GM12878 (cell line): ENCODE results near the gene UGT8. TPM values are rescaled to one million over a fixed set of nuclear protein-coding genes. Genes with fewer than 3 reads are reported as not detected.

ENCODE experiments used
- ATAC-seq: fragments of 200-7000 bp; cut with Tn5 transposase; 3 replicates; pipeline ENCODE4 v1.9.1; 2020; ENCODE audit warnings: mild to moderate bottlenecking, moderate library complexity
- BruUV-seq: library from RNA; stranded (reverse); fragments of 400-500 nt; replicated peaks from 2 replicates; lab custom pipeline; 2021; lab: Mats Ljungman, UMichigan
- CTCF ChIA-PET: fragments of 300-600 bp; sonication (Branson Sonifier 250); formaldehyde crosslinking; extraction: SDS; loops from one replicate; lab custom pipeline; 2021; ENCODE audit warnings: inconsistent platforms; lab: Yijun Ruan, JAX
- POLR2A ChIA-PET: fragments of 350-600 bp; formaldehyde crosslinking; extraction: SDS; loops from one replicate; lab custom pipeline; 2021; ENCODE audit warnings: inconsistent platforms; lab: Charles Lee
- RAD21 ChIA-PET: fragments of 300-600 bp; sonication (Branson Sonifier 250); formaldehyde crosslinking; loops from one replicate; lab custom pipeline; 2023; ENCODE audit warnings: antibody characterized with exemption; ENCODE audit not compliant: unreplicated experiment; lab: Charles Lee
- SMC1A ChIA-PET: fragments of 300-600 bp; sonication (Branson Sonifier 250); formaldehyde crosslinking; loops from one replicate; lab custom pipeline; 2023; ENCODE audit not compliant: unreplicated experiment, uncharacterized antibody; lab: Charles Lee
- DNase-seq: peaks from one replicate; pipeline ENCODE4 v3.0.0-alpha.2; 2011; ENCODE audit warnings: low read depth, low spot score
- FAIRE-seq: peaks from 3 replicates; lab custom pipeline; 2011; peaks lifted over from hg19 to GRCh38; lab: Jason Lieb, UNC
- H2AFZ ChIP-seq: 2 replicates; pipeline ENCODE4 v1.6.0; 2011; ENCODE audit warnings: low read depth, low read length, control low read depth; ENCODE audit not compliant: control insufficient read depth
- H3K27ac ChIP-seq: 2 replicates; pipeline ENCODE4 v1.5.1; 2011; ENCODE audit warnings: control low read depth; ENCODE audit not compliant: control insufficient read depth, insufficient read depth
- H3K27me3 ChIP-seq, 2 experiments: replicated peaks in 1 of 2; 2 replicates each; pipeline versions ENCODE4 v1.6.0 to v1.6.1; 2011; ENCODE audit warnings: low read length in 1 of 2; ENCODE audit not compliant: control insufficient read depth in 2 of 2, insufficient read depth in 2 of 2
- H3K36me3 ChIP-seq, 2 experiments: 2 replicates each; pipeline ENCODE4 v1.5.1; 2011; ENCODE audit warnings: low read length in 1 of 2; ENCODE audit not compliant: control insufficient read depth in 2 of 2, insufficient read depth in 2 of 2
- H3K4me1 ChIP-seq: 2 replicates; pipeline ENCODE4 v1.6.1; 2011; ENCODE audit warnings: mild to moderate bottlenecking, low read length, moderate library complexity, mixed read lengths; ENCODE audit not compliant: control insufficient read depth, insufficient read depth
- H3K4me2 ChIP-seq: 2 replicates; pipeline ENCODE4 v1.6.0; 2011; ENCODE audit warnings: control low read depth; ENCODE audit not compliant: control insufficient read depth, insufficient read depth
- H3K4me3 ChIP-seq: fragments of 200-600 bp; sonication (generic); 2 replicates; pipeline ENCODE4 v1.5.1; 2016
- H3K79me2 ChIP-seq: 2 replicates; pipeline ENCODE4 v1.6.0; 2011; ENCODE audit warnings: low read length; ENCODE audit not compliant: control insufficient read depth, insufficient read depth
- H3K9ac ChIP-seq: 2 replicates; pipeline ENCODE4 v1.8.0; 2011; ENCODE audit warnings: low read length, control low read depth, mixed read lengths; ENCODE audit not compliant: control insufficient read depth, insufficient read depth
- H3K9me3 ChIP-seq: replicated peaks from 3 replicates; pipeline ENCODE4 v1.5.1; 2011; ENCODE audit warnings: mild to moderate bottlenecking, low read length; ENCODE audit not compliant: control insufficient read depth, insufficient read depth
- H4K20me1 ChIP-seq: 2 replicates; pipeline ENCODE4 v1.6.0; 2011; ENCODE audit not compliant: control insufficient read depth, insufficient read depth
- BMI1 ChIP-seq: fragments of 450-650 bp; IDR thresholded peaks from 2 replicates; pipeline ENCODE4 v1.6.1; 2016; ENCODE audit warnings: mild to moderate bottlenecking, moderate library complexity, borderline replicate concordance
- CEBPB ChIP-seq, 2 experiments: fragments of 150-350 bp in 1 of 2; IDR thresholded peaks; 2 replicates each; pipeline ENCODE4 v1.6.1; 2012 to 2014; ENCODE audit warnings: low read depth in 2 of 2, low read length in 2 of 2, borderline replicate concordance in 1 of 2, inconsistent platforms in 1 of 2
- EP300 ChIP-seq, 2 experiments: fragments of 150-350 bp in 1 of 2; IDR thresholded peaks; 2 replicates each; pipeline ENCODE4 v1.6.1; 2011 to 2012; ENCODE audit warnings: low read depth in 2 of 2, low read length in 2 of 2, borderline replicate concordance in 1 of 2, improper control_type of control experiment in 1 of 2, inconsistent platforms in 1 of 2; ENCODE audit not compliant: control insufficient read depth in 1 of 2
- GATAD2B ChIP-seq: fragments of 450-650 bp; conservative IDR thresholded peaks from 2 replicates; pipeline ENCODE4 v1.6.1; 2017; ENCODE audit warnings: low read depth, mild to moderate bottlenecking, moderate library complexity
- KAT2A ChIP-seq: conservative IDR thresholded peaks from 2 replicates; pipeline ENCODE4 v1.6.1; 2011; ENCODE audit warnings: low read depth, low read length; ENCODE audit not compliant: control insufficient read depth
- MEF2B ChIP-seq: fragments of 450-650 bp; IDR thresholded peaks from 2 replicates; pipeline ENCODE4 v1.6.1; 2018; ENCODE audit warnings: mild to moderate bottlenecking, moderate library complexity; ENCODE audit not compliant: partially characterized antibody, poor library complexity, severe bottlenecking
- MYC ChIP-seq: IDR thresholded peaks from 2 replicates; pipeline ENCODE4 v1.6.1; 2011; ENCODE audit warnings: mild to moderate bottlenecking, low read length, moderate library complexity, inconsistent platforms; ENCODE audit not compliant: insufficient read depth, insufficient replicate concordance, insufficient read length, severe bottlenecking
- NBN ChIP-seq: fragments of 450-650 bp; IDR thresholded peaks from 2 replicates; pipeline ENCODE4 v1.6.1; 2016
- RCOR1 ChIP-seq: conservative IDR thresholded peaks from 2 replicates; pipeline ENCODE4 v1.6.1; 2012; ENCODE audit warnings: low read depth, low read length, improper control_type of control experiment
- WGBS: methylation state at CpG from one replicate; pipeline ENCODE4 v1.1.6; 2016; ENCODE audit warnings: low lambda C conversion rate; ENCODE audit not compliant: insufficient replicate concordance, insufficient coverage; ENCODE audit errors: missing lambda C conversion rate; 5-methylcytosine and 5-hydroxymethylcytosine counted together
- in situ Hi-C: fragments of 300-500 bp; cut with MboI; formaldehyde crosslinking; loops from 9 replicates; pipeline ENCODE4 v1.14.3; 2018; ENCODE audit warnings: mixed read lengths
- intact Hi-C: fragments of 100-400 bp; cut with micrococcal nuclease; formaldehyde crosslinking; loops from one replicate; pipeline ENCODE4 v1.14.2; 2022; ENCODE audit not compliant: unreplicated experiment
- polyA plus RNA-seq, 11 experiments: library from polyadenylated mRNA; depleted of rRNA in 4 of 11; unstranded in 6 of 11; stranded (reverse) in 5 of 11; fragments of >200 nt; fragmentation: Nextera tagmentation in 4 of 11; fragmentation: Illumina TruSeq in 1 of 11; extraction: Ambion mirVana in 4 of 11; extraction: Trizol in 1 of 11; gene quantifications; 1 replicate in 1 of 11; 2 replicates in 10 of 11; pipeline versions ENCODE4 v1.2.1 to v1.2.3, GENCODE V29; 2011 to 2016; ENCODE audit warnings: inconsistent platforms in 2 of 11, missing spikeins in 2 of 11, low read depth in 1 of 11
- total RNA-seq, 4 experiments: library from RNA; depleted of rRNA in 3 of 4; stranded (reverse); fragments of >200 nt in 3 of 4; fragmentation: Illumina TruSeq in 1 of 4; extraction: Trizol in 1 of 4; gene quantifications; 2 replicates each; pipeline versions ENCODE4 v1.2.1 to v1.2.3, GENCODE V29; 2013 to 2021
- TF ChIP-seq, protein P1 (sequence below): fragments of 450-650 bp; IDR thresholded peaks from 2 replicates; pipeline ENCODE4 v1.6.1; 2017; ENCODE audit warnings: mild to moderate bottlenecking

The UGT8 gene
- total and polyA plus RNA-seq, 10 of the 15 experiments (the other 5 are each of a cell fraction or from before 2014, with no cell fraction given), result 0.16 to 1.1 (median 0.49) TPM

DNA sequence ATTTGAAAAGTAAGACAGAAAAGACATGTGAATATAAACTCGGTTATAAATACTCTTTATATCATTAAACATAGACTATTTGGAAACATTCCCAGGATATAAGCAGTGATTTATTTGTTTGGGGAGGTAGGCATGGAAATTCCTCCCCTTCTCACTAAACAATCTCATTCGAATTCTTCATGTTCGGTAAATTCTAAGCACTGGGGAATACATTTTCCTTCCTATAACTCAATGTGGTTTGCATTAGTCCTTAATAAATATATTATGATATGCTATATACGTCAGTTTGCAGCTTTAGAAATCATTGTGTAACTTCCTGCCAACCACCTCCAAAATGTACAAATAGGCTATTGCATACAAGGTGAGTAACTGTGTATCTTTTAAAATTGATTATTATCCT is 99.6 kb downstream of the UGT8 start:
- Histone ChIP-seq H3K4me3 (no peak overlapping the region), H2AFZ (no peak overlapping the region), H3K9me3 (no peaks in the 10 kb centered on the region), H3K79me2 (no peaks in the 10 kb centered on the region), H3K4me1 (no peaks in the 10 kb centered on the region), H3K27me3 (no peaks in the 10 kb centered on the region; a peak in 1 of 4 replicates), H3K36me3 (no peaks in the 10 kb centered on the region), H4K20me1 (no peaks in the 10 kb centered on the region), H3K4me2 (no peak overlapping the region), H3K9ac (no peak overlapping the region), H3K27ac (no peak overlapping the region)
- in situ Hi-C loops (loop anchor here (10.0 to 25.0 kb wide), 2 partner anchors 303 to 1311 kb away; no protein-coding TSS in a partner anchor), intact Hi-C loops (loop anchor here (5.0 to 10.0 kb wide), 3 partner anchors 563 to 1306 kb away; no protein-coding TSS in a partner anchor)
- RAD21 ChIA-PET, result interaction anchor here (1.4 kb wide), 1 partner anchor 310 kb away, joined by 6 read pairs; no protein-coding TSS in a partner anchor
- TF ChIP-seq MEF2B (no peak), EP300 (IDR thresholded peaks at IDR 0.05; ENCODE audit: borderline replicate concordance in 1 of 2, control insufficient read depth in 1 of 2, low read depth in 2 of 2, low read length in 2 of 2) (no peak), CEBPB (IDR thresholded peaks at IDR 0.05; ENCODE audit: borderline replicate concordance in 1 of 2, low read depth in 2 of 2, low read length in 2 of 2) (no peak), RCOR1 (no peak), BMI1 (no peak), KAT2A (no peak), MYC (no peak), GATAD2B (no peak), NBN (no peak)
- TF ChIP-seq, protein P1, sequence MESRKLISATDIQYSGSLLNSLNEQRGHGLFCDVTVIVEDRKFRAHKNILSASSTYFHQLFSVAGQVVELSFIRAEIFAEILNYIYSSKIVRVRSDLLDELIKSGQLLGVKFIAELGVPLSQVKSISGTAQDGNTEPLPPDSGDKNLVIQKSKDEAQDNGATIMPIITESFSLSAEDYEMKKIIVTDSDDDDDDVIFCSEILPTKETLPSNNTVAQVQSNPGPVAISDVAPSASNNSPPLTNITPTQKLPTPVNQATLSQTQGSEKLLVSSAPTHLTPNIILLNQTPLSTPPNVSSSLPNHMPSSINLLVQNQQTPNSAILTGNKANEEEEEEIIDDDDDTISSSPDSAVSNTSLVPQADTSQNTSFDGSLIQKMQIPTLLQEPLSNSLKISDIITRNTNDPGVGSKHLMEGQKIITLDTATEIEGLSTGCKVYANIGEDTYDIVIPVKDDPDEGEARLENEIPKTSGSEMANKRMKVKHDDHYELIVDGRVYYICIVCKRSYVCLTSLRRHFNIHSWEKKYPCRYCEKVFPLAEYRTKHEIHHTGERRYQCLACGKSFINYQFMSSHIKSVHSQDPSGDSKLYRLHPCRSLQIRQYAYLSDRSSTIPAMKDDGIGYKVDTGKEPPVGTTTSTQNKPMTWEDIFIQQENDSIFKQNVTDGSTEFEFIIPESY, result no peak
- no peak for ATAC-seq
- no TSS peak for BruUV-seq
- WGBS, result 28% methylated on average over 4 of the region's 4 CpGs
- SMC1A ChIA-PET, result interaction anchor here (1.1 to 1.9 kb wide), 2 partner anchors 12 to 310 kb away, joined by 3 to 8 read pairs; no protein-coding TSS in a partner anchor
- FAIRE-seq, result no peak
- POLR2A ChIA-PET, result no interaction called here
- no peak for DNase-seq
- CTCF ChIA-PET, result interaction anchor here (0.7 to 8.6 kb wide), 4 partner anchors 39 to 520 kb away, joined by 3 to 55 read pairs (median 8); no protein-coding TSS in a partner anchor
